CD14-positive monocyte (primary cell): ENCODE data around the gene CEACAM16. TPM values are rescaled to one million over a fixed set of nuclear protein-coding genes. Genes with fewer than 3 reads are reported as not detected.

Experiments used
- DNase-seq, 3 donors: peaks; one replicate each; pipeline ENCODE4 v3.0.0-alpha.2; 2011 to 2022
- H2AFZ ChIP-seq: 2 replicates; pipeline ENCODE4 v1.6.0; 2012; ENCODE audit warnings: mild to moderate bottlenecking, low read depth, low read length, inconsistent platforms; ENCODE audit not compliant: insufficient read depth, poor library complexity, severe bottlenecking
- H3K27ac ChIP-seq, 2 donors: 1 replicate in 1 of 2; 2 replicates in 1 of 2; pipeline ENCODE4 v1.5.1; 2012 to 2013; ENCODE audit warnings: low read length in 2 of 2, control low read depth in 1 of 2, inconsistent platforms in 1 of 2, low read depth in 1 of 2, mild to moderate bottlenecking in 1 of 2
- H3K27me3 ChIP-seq, 2 donors: one replicate each; pipeline versions ENCODE4 v1.6.0 to v1.6.1; 2011 to 2013; ENCODE audit warnings: low read length in 2 of 2; ENCODE audit not compliant: control insufficient read depth in 2 of 2, insufficient read depth in 2 of 2
- H3K36me3 ChIP-seq, 2 donors: replicated peaks in 1 of 2; 1 replicate in 1 of 2; 2 replicates in 1 of 2; pipeline versions ENCODE4 v1.5.1 to v1.6.1; 2012 to 2013; ENCODE audit warnings: low read length in 2 of 2, control low read depth in 1 of 2, inconsistent platforms in 1 of 2, mild to moderate bottlenecking in 1 of 2; ENCODE audit not compliant: insufficient read depth in 2 of 2, control insufficient read depth in 1 of 2
- H3K4me1 ChIP-seq, 2 donors: 1 replicate in 1 of 2; 2 replicates in 1 of 2; pipeline versions ENCODE4 v1.5.1 to v1.6.1; 2012 to 2013; ENCODE audit warnings: low read length in 2 of 2, control low read depth in 1 of 2, inconsistent platforms in 1 of 2, mild to moderate bottlenecking in 1 of 2, moderate library complexity in 1 of 2; ENCODE audit not compliant: insufficient read depth in 2 of 2, control insufficient read depth in 1 of 2
- H3K4me2 ChIP-seq: replicated peaks from 2 replicates; pipeline ENCODE3; 2012; ENCODE audit warnings: low read length, moderate library complexity, mild to moderate bottlenecking; ENCODE audit not compliant: poor library complexity, severe bottlenecking; ENCODE audit errors: extremely low read depth
- H3K4me3 ChIP-seq, 3 experiments: fragments of 200-600 bp in 1 of 3; sonication (generic) in 1 of 3; replicated peaks in 1 of 3; 1 replicate in 2 of 3; 2 replicates in 1 of 3; pipeline ENCODE4 v1.5.1; 2011 to 2013; ENCODE audit warnings: low read length in 3 of 3, mild to moderate bottlenecking in 3 of 3, control low read depth in 2 of 3, low read depth in 2 of 3, inconsistent platforms in 1 of 3, moderate library complexity in 1 of 3
- H3K79me2 ChIP-seq: 2 replicates; pipeline ENCODE4 v1.6.0; 2012; ENCODE audit warnings: mild to moderate bottlenecking, control low read depth, inconsistent platforms, low read length, moderate library complexity; ENCODE audit not compliant: insufficient read depth
- H3K9ac ChIP-seq: 2 replicates; pipeline ENCODE4 v1.6.0; 2017; ENCODE audit warnings: low read length, mild to moderate bottlenecking; ENCODE audit not compliant: insufficient read depth, poor library complexity, severe bottlenecking
- H3K9me3 ChIP-seq, 2 donors: replicated peaks in 1 of 2; 1 replicate in 1 of 2; 2 replicates in 1 of 2; pipeline versions ENCODE4 v1.5.1 to v1.6.1; 2012 to 2013; ENCODE audit warnings: low read length in 2 of 2, control low read depth in 1 of 2; ENCODE audit not compliant: control insufficient read depth in 1 of 2, insufficient read depth in 1 of 2
- H4K20me1 ChIP-seq: 2 replicates; pipeline ENCODE4 v1.6.0; 2012; ENCODE audit warnings: mild to moderate bottlenecking, low read length, control low read depth, moderate library complexity; ENCODE audit not compliant: insufficient read depth
- H3K27ac Mint-ChIP-seq, 7 donors: one replicate each; pipeline ENCODE4 v1.8.0; 2020; ENCODE audit warnings: mild to moderate bottlenecking in 7 of 7, mixed read lengths in 7 of 7, moderate library complexity in 6 of 7, inconsistent platforms in 2 of 7
- H3K27me3 Mint-ChIP-seq, 3 donors: one replicate each; pipeline ENCODE4 v1.8.0; 2021 to 2022; ENCODE audit warnings: low read depth in 3 of 3, mild to moderate bottlenecking in 3 of 3, mixed read lengths in 3 of 3, moderate library complexity in 3 of 3, inconsistent platforms in 1 of 3
- H3K36me3 Mint-ChIP-seq, 2 donors: one replicate each; pipeline ENCODE4 v1.8.0; 2020; ENCODE audit warnings: mixed read lengths in 2 of 2, inconsistent platforms in 1 of 2, mild to moderate bottlenecking in 1 of 2
- H3K4me1 Mint-ChIP-seq: one replicate; pipeline ENCODE4 v1.8.0; 2020; ENCODE audit warnings: mild to moderate bottlenecking, mixed read lengths
- H3K4me3 Mint-ChIP-seq, 2 donors: one replicate each; pipeline ENCODE4 v1.8.0; 2020; ENCODE audit warnings: mild to moderate bottlenecking in 2 of 2, mixed read lengths in 2 of 2, moderate library complexity in 1 of 2
- H3K9me3 Mint-ChIP-seq, 7 donors: one replicate each; pipeline ENCODE4 v1.8.0; 2020 to 2022; ENCODE audit warnings: mixed read lengths in 7 of 7, mild to moderate bottlenecking in 6 of 7, moderate library complexity in 6 of 7, inconsistent platforms in 2 of 7
- CTCF ChIP-seq: fragments of 200-600 bp; IDR thresholded peaks from one replicate; pipeline ENCODE4 v1.8.0; 2022; ENCODE audit warnings: antibody characterized with exemption, mild to moderate bottlenecking
- WGBS: methylation state at CpG from one replicate; pipeline ENCODE4 v1.1.5; 2013; ENCODE audit warnings: missing lambda C conversion rate; ENCODE audit not compliant: insufficient coverage; 5-methylcytosine and 5-hydroxymethylcytosine counted together
- intact Hi-C, 2 donors: fragments of 100-400 bp; cut with micrococcal nuclease; formaldehyde crosslinking; loops; one replicate each; pipeline versions ENCODE4 v1.15.0 to v1.15.1; 2023
- polyA plus RNA-seq, 3 donors: library from polyadenylated mRNA; depleted of rRNA in 1 of 3; unstranded in 2 of 3; stranded (reverse) in 1 of 3; fragments of 300-500 nt in 2 of 3; fragments of >200 nt in 1 of 3; fragmentation: Illumina TruSeq in 2 of 3; gene quantifications; 1 replicate in 2 of 3; 2 replicates in 1 of 3; pipeline ENCODE4 v1.2.3, GENCODE V29; 2012 to 2021

The CEACAM16 gene
- polyA plus RNA-seq, 3 donors, result not detected

GRCh38 chr19:44700547-44700946 is 1.6 kb downstream of the CEACAM16 start:
- H3K4me3 ChIP-seq, result no peak overlapping the region
- no peak overlapping the region for H3K4me2 ChIP-seq
- H3K36me3 ChIP-seq, result no peaks in the 10 kb centered on the region
- no peaks in the 10 kb centered on the region for H4K20me1 ChIP-seq
- no peak overlapping the region for H3K4me3 Mint-ChIP-seq
- 100% methylated on average over 3 of the region's 5 CpGs for WGBS
- peaks cover 11 to 14% (median 13%) of the 10 kb centered on the region in 3 donors for H3K27me3 Mint-ChIP-seq
- DNase-seq, result no peak
- H3K27ac Mint-ChIP-seq, result no peak overlapping the region
- no peaks in the 10 kb centered on the region for H3K4me1 ChIP-seq
- intact Hi-C loops, result loop anchor here in 1 of 2 donors (5.0 kb wide), 1 partner anchor 77 kb away; the partner anchor contains the start of gene CBLC
- no peaks in the 10 kb centered on the region for H3K9me3 Mint-ChIP-seq
- no peaks in the 10 kb centered on the region for H3K79me2 ChIP-seq
- no peak for TF ChIP-seq CTCF
- H2AFZ ChIP-seq, result no peak overlapping the region
- no peak overlapping the region for H3K9ac ChIP-seq
- no peaks in the 10 kb centered on the region for H3K9me3 ChIP-seq
- peaks cover 0 to 10% of the 10 kb centered on the region in 2 donors for H3K27me3 ChIP-seq
- no peaks in the 10 kb centered on the region for H3K4me1 Mint-ChIP-seq
- H3K36me3 Mint-ChIP-seq, result no peaks in the 10 kb centered on the region
- H3K27ac ChIP-seq, result no peak overlapping the region

GRCh38 chr19:44701228-44701627 is 2.3 kb downstream of the CEACAM16 start:
- no peaks in the 10 kb centered on the region for H3K4me1 Mint-ChIP-seq
- H3K27ac Mint-ChIP-seq, result no peak overlapping the region
- no peaks in the 10 kb centered on the region for H3K9me3 Mint-ChIP-seq
- no peaks in the 10 kb centered on the region for H3K36me3 Mint-ChIP-seq
- Histone ChIP-seq H3K9ac (no peak overlapping the region), H3K27me3 (peaks cover 0 to 10% of the 10 kb centered on the region in 2 donors), H3K4me1 (no peaks in the 10 kb centered on the region), H4K20me1 (no peaks in the 10 kb centered on the region), H3K79me2 (no peaks in the 10 kb centered on the region), H3K36me3 (no peaks in the 10 kb centered on the region), H3K9me3 (no peaks in the 10 kb centered on the region), H3K4me3 (no peak overlapping the region), H3K27ac (no peak overlapping the region), H3K4me2 (no peak overlapping the region), H2AFZ (no peak overlapping the region)
- H3K27me3 Mint-ChIP-seq, result peaks cover 11 to 14% (median 13%) of the 10 kb centered on the region in 3 donors
- 97% methylated on average over 11 of the region's 15 CpGs for WGBS
- intact Hi-C loops, result loop anchor here in 1 of 2 donors (5.0 kb wide), 1 partner anchor 76 kb away; the partner anchor contains the start of gene CBLC
- TF ChIP-seq CTCF, result no peak
- DNase-seq, result no peak
- H3K4me3 Mint-ChIP-seq, result no peak overlapping the region
